IMR-90 (cell line): ENCODE data around the gene MILR1. TPM values are rescaled to one million over a fixed set of nuclear protein-coding genes. Genes with fewer than 3 reads are reported as not detected.

Experiments
- ATAC-seq: fragments of 200-7000 bp; cut with Tn5 transposase; 2 replicates; pipeline ENCODE4 v1.9.1; 2020; ENCODE audit warnings: low read depth, mild to moderate bottlenecking, moderate library complexity
- BruUV-seq: library from RNA; stranded (reverse); fragments of 400-500 nt; replicated peaks from 2 replicates; lab custom pipeline; 2021; lab: Mats Ljungman, UMichigan
- CTCF ChIA-PET: fragments of 300-600 bp; formaldehyde crosslinking; extraction: SDS; loops from one replicate; lab custom pipeline; 2021; ENCODE audit warnings: antibody characterized with exemption; lab: Yijun Ruan, JAX
- POLR2A ChIA-PET: fragments of 300-600 bp; sonication (Branson Sonifier 250); formaldehyde crosslinking; loops from one replicate; lab custom pipeline; 2022; ENCODE audit warnings: antibody characterized with exemption; ENCODE audit not compliant: unreplicated experiment; lab: Charles Lee
- DNase-seq: peaks from one replicate; pipeline ENCODE4 v3.0.0; 2013
- H2AFZ ChIP-seq: replicated peaks from 2 replicates; pipeline ENCODE3; 2013; ENCODE audit warnings: low read length, mild to moderate bottlenecking; ENCODE audit not compliant: poor library complexity
- H2AK5ac ChIP-seq: 2 replicates; pipeline ENCODE4 v1.6.1; 2013; ENCODE audit warnings: low read depth, low read length, inconsistent platforms
- H2AK9ac ChIP-seq: replicated peaks from 2 replicates; pipeline ENCODE3; 2013; ENCODE audit warnings: mild to moderate bottlenecking, low read depth, low read length, moderate library complexity; ENCODE audit not compliant: poor library complexity
- H2BK120ac ChIP-seq: 2 replicates; pipeline ENCODE4 v1.6.1; 2013; ENCODE audit warnings: low read depth, low read length, inconsistent platforms
- H2BK15ac ChIP-seq: 3 replicates; pipeline ENCODE4 v1.6.1; 2013; ENCODE audit warnings: low read depth, low read length, inconsistent platforms
- H2BK20ac ChIP-seq: 2 replicates; pipeline ENCODE4 v1.6.1; 2013; ENCODE audit warnings: low read depth, mild to moderate bottlenecking, inconsistent platforms, low read length, moderate library complexity
- H2BK5ac ChIP-seq: 2 replicates; pipeline ENCODE4 v1.6.1; 2013; ENCODE audit warnings: mild to moderate bottlenecking, low read depth, low read length, inconsistent platforms; ENCODE audit not compliant: poor library complexity, severe bottlenecking
- H3K14ac ChIP-seq: replicated peaks from 2 replicates; pipeline ENCODE4 v1.6.1; 2013; ENCODE audit warnings: low read depth, low read length, inconsistent platforms
- H3K18ac ChIP-seq: 2 replicates; pipeline ENCODE4 v1.6.1; 2013; ENCODE audit warnings: low read depth, low read length, control low read depth
- H3K23ac ChIP-seq: 2 replicates; pipeline ENCODE4 v1.6.1; 2013; ENCODE audit warnings: low read depth, low read length, inconsistent platforms
- H3K27ac ChIP-seq: 2 replicates; pipeline ENCODE4 v1.5.1; 2013; ENCODE audit warnings: mild to moderate bottlenecking, control low read depth, low read length; ENCODE audit not compliant: insufficient read depth
- H3K27me3 ChIP-seq: 2 replicates; pipeline ENCODE4 v1.6.1; 2013; ENCODE audit warnings: low read length; ENCODE audit not compliant: control insufficient read depth, insufficient read depth
- H3K36me3 ChIP-seq: 2 replicates; pipeline ENCODE4 v1.6.1; 2013; ENCODE audit warnings: low read length, mixed read lengths; ENCODE audit not compliant: control insufficient read depth, insufficient read depth
- H3K4ac ChIP-seq: 2 replicates; pipeline ENCODE4 v1.6.1; 2013; ENCODE audit warnings: low read depth, low read length, inconsistent platforms
- H3K4me1 ChIP-seq: 2 replicates; pipeline ENCODE4 v1.6.1; 2013; ENCODE audit warnings: low read length, mixed read lengths; ENCODE audit not compliant: control insufficient read depth, insufficient read depth
- H3K4me2 ChIP-seq: 2 replicates; pipeline ENCODE4 v1.6.1; 2013; ENCODE audit warnings: low read depth, mild to moderate bottlenecking, control low read depth, low read length, moderate library complexity
- H3K4me3 ChIP-seq: 2 replicates; pipeline ENCODE4 v1.5.1; 2013; ENCODE audit warnings: low read depth, mild to moderate bottlenecking, control low read depth, low read length, moderate library complexity; ENCODE audit not compliant: insufficient read depth
- H3K56ac ChIP-seq: 2 replicates; pipeline ENCODE4 v1.6.1; 2013; ENCODE audit warnings: low read length, inconsistent platforms; ENCODE audit not compliant: insufficient read depth; ENCODE audit errors: extremely low read depth
- H3K79me1 ChIP-seq, 2 experiments: 2 replicates each; pipeline ENCODE4 v1.6.1; 2013; ENCODE audit warnings: low read length in 2 of 2, inconsistent platforms in 1 of 2, low read depth in 1 of 2
- H3K9ac ChIP-seq: 2 replicates; pipeline ENCODE4 v1.6.1; 2013; ENCODE audit warnings: low read depth, low read length, control low read depth
- H3K9me1 ChIP-seq: 2 replicates; pipeline ENCODE4 v1.6.1; 2013; ENCODE audit warnings: low read length, inconsistent platforms; ENCODE audit not compliant: insufficient read depth
- H3K9me3 ChIP-seq: 2 replicates; pipeline ENCODE4 v1.6.1; 2013; ENCODE audit warnings: low read length; ENCODE audit not compliant: control insufficient read depth, insufficient read depth
- H4K20me1 ChIP-seq: 2 replicates; pipeline ENCODE4 v1.6.1; 2013; ENCODE audit warnings: low read length, inconsistent platforms; ENCODE audit not compliant: insufficient read depth
- H4K5ac ChIP-seq: 2 replicates; pipeline ENCODE4 v1.6.1; 2013; ENCODE audit warnings: mild to moderate bottlenecking, low read depth, low read length, control low read depth
- H4K8ac ChIP-seq, 2 experiments: 2 replicates each; pipeline ENCODE4 v1.6.1; 2013; ENCODE audit warnings: low read depth in 2 of 2, low read length in 2 of 2, control low read depth in 1 of 2, inconsistent platforms in 1 of 2
- H4K91ac ChIP-seq: 2 replicates; pipeline ENCODE4 v1.6.1; 2013; ENCODE audit warnings: low read depth, low read length, inconsistent platforms; ENCODE audit not compliant: insufficient read depth
- CHD1 ChIP-seq: IDR thresholded peaks from 2 replicates; pipeline ENCODE4 v1.6.1; 2012; ENCODE audit warnings: low read depth, low read length, improper control_type of control experiment
- CTCF ChIP-seq: conservative IDR thresholded peaks from 2 replicates; pipeline ENCODE4 v1.5.1; 2012; ENCODE audit warnings: mild to moderate bottlenecking, low read depth, low read length, improper control_type of control experiment
- ELK1 ChIP-seq: fragments of 150-350 bp; IDR thresholded peaks from 2 replicates; pipeline ENCODE4 v1.6.1; 2016; ENCODE audit warnings: low read depth, mild to moderate bottlenecking, low read length, moderate library complexity, borderline replicate concordance
- MAZ ChIP-seq: IDR thresholded peaks from 2 replicates; pipeline ENCODE4 v1.6.1; 2012; ENCODE audit warnings: low read depth, mild to moderate bottlenecking, low read length, improper control_type of control experiment, moderate library complexity, borderline replicate concordance
- MXI1 ChIP-seq: IDR thresholded peaks from 2 replicates; pipeline ENCODE4 v1.6.1; 2012; ENCODE audit warnings: low read depth, mild to moderate bottlenecking, low read length, moderate library complexity, borderline replicate concordance
- RCOR1 ChIP-seq: IDR thresholded peaks from 2 replicates; pipeline ENCODE4 v1.6.1; 2012; ENCODE audit warnings: mild to moderate bottlenecking, low read length, improper control_type of control experiment; ENCODE audit not compliant: insufficient replicate concordance
- SMC3 ChIP-seq: fragments of 150-350 bp; IDR thresholded peaks from 2 replicates; pipeline ENCODE4 v1.6.1; 2016; ENCODE audit warnings: low read depth, mild to moderate bottlenecking, antibody characterized with exemption, low read length, moderate library complexity
- WGBS, 2 experiments: methylation state at CpG; one replicate each; pipeline versions ENCODE4 v1.1.5 to v1.1.7; 2013; ENCODE audit warnings: missing lambda C conversion rate in 2 of 2; ENCODE audit not compliant: insufficient read length in 1 of 2; ENCODE audit errors: extremely low coverage in 2 of 2; 5-methylcytosine and 5-hydroxymethylcytosine counted together
- dilution Hi-C: fragments of 300-500 bp; cut with HindIII; formaldehyde crosslinking; loops from one replicate; pipeline ENCODE4 v1.14.3; 2018; ENCODE audit warnings: low sequenced_read_pairs; ENCODE audit not compliant: unreplicated experiment
- in situ Hi-C: fragments of 300-500 bp; cut with MboI; formaldehyde crosslinking; loops from 3 replicates; pipeline ENCODE4 v1.14.3; 2019; ENCODE audit warnings: low sequenced_read_pairs, inconsistent platforms, mixed read lengths
- intact Hi-C: fragments of 100-400 bp; cut with micrococcal nuclease; formaldehyde crosslinking; loops from 2 replicates; pipeline ENCODE4 v1.10.0; 2022
- polyA plus RNA-seq, 3 experiments: library from polyadenylated mRNA; depleted of rRNA; stranded (reverse); fragments of >200 nt; gene quantifications; 2 replicates each; pipeline ENCODE4 v1.2.3, GENCODE V29; 2012; ENCODE audit warnings: low replicate concordance in 1 of 3
- total RNA-seq: library from RNA; depleted of rRNA; stranded (reverse); fragments of >200 nt; gene quantifications from 2 replicates; pipeline ENCODE4 v1.2.3, GENCODE V29; 2012

The MILR1 gene
- total and polyA plus RNA-seq, 2 of the 4 experiments (the other 2 are of a cell fraction), result 0.36 to 0.44 TPM

- Histone ChIP-seq H2BK5ac (no peak overlapping the region), H3K27ac (no peak overlapping the region), H3K4me1 (no peaks in the 10 kb centered on the region), H4K91ac (no peak overlapping the region), H3K14ac (no peak overlapping the region), H3K27me3 (no peaks in the 10 kb centered on the region), H3K18ac (no peak overlapping the region), H4K20me1 (peaks cover 3% of the 10 kb centered on the region; the same call in 1 of the 2 replicates), H2AFZ (no peak overlapping the region), H3K9ac (no peak overlapping the region), H3K36me3 (peaks cover 31% of the 10 kb centered on the region), H2AK9ac (no peak overlapping the region), H3K9me3 (no peaks in the 10 kb centered on the region), H3K4me2 (no peak overlapping the region), H2AK5ac (no peak overlapping the region), H3K23ac (no peak overlapping the region), H3K79me1 (peaks cover 19 to 26% of the 10 kb centered on the region in 2 experiments), H3K4me3 (no peak overlapping the region), H3K4ac (no peak overlapping the region), H2BK120ac (no peak overlapping the region), H2BK15ac (no peak overlapping the region), H3K9me1 (no peaks in the 10 kb centered on the region), H4K5ac (no peak overlapping the region), H4K8ac (no peak overlapping the region), H3K56ac (no peak overlapping the region), H2BK20ac (no peak overlapping the region)
- no TSS peak for BruUV-seq
- POLR2A ChIA-PET, result interaction anchor here (1.3 kb wide), 1 partner anchor 11 kb away, joined by 3 read pairs; no protein-coding TSS in a partner anchor
- TF ChIP-seq RCOR1, result no peak
- no peak for TF ChIP-seq CHD1
- no peak for TF ChIP-seq MAZ
- TF ChIP-seq MXI1, result no peak
- TF ChIP-seq ELK1, result no peak
- no peak for TF ChIP-seq SMC3
- TF ChIP-seq CTCF, result no peak
- dilution Hi-C loops (no loop called here), intact Hi-C loops (no loop called here), in situ Hi-C loops (no loop called here)
- ATAC-seq (no peak; the same call in 1 of the 2 replicates), DNase-seq (no peak)
- no CpG with 5 or more reads among the region's 1 CpG for WGBS, 2 experiments
- CTCF ChIA-PET, result no interaction called here
Measured at GRCh38 chr17:64515829-64516228, 66.9 kb downstream of the MILR1 start.
